Testis (tissue), 2 donors: ENCODE data around the gene PYHIN1.

Experiments
- POLR2A ChIP-seq: fragments of 450-650 bp; IDR thresholded peaks from one replicate; pipeline ENCODE4 v1.6.1; 2017; ENCODE audit warnings: antibody characterized with exemption, mild to moderate bottlenecking, moderate library complexity
- TF ChIP-seq, protein P1 (sequence below), 3 experiments: fragments of 450-650 bp in 2 of 3; fragments of 200-600 bp in 1 of 3; sonication (generic) in 1 of 3; IDR thresholded peaks; one replicate each; pipeline ENCODE4 v1.5.1; 2016 to 2019; ENCODE audit warnings: antibody characterized with exemption in 3 of 3, mild to moderate bottlenecking in 2 of 3, moderate library complexity in 1 of 3

DNA sequence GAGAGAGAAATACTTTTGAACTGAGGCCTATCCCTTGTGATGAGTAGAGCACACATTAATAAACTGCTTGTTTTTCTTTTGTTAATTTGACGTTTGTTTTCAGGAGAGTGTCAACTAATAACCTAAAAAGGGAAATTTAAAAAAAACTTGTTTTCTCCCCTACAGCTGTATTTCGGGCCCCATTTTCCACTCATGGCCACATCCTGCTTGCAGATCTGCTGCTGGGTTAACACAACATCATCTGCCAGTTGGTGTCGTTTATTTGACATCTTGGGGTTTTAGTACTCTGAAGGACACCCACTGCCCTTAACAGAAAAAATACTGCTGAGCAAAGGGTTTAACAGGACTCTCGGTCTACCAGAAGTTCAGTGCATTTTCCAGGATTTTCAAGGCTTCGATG is 848 bp upstream of the PYHIN1 start:
- TF ChIP-seq, protein P1, sequence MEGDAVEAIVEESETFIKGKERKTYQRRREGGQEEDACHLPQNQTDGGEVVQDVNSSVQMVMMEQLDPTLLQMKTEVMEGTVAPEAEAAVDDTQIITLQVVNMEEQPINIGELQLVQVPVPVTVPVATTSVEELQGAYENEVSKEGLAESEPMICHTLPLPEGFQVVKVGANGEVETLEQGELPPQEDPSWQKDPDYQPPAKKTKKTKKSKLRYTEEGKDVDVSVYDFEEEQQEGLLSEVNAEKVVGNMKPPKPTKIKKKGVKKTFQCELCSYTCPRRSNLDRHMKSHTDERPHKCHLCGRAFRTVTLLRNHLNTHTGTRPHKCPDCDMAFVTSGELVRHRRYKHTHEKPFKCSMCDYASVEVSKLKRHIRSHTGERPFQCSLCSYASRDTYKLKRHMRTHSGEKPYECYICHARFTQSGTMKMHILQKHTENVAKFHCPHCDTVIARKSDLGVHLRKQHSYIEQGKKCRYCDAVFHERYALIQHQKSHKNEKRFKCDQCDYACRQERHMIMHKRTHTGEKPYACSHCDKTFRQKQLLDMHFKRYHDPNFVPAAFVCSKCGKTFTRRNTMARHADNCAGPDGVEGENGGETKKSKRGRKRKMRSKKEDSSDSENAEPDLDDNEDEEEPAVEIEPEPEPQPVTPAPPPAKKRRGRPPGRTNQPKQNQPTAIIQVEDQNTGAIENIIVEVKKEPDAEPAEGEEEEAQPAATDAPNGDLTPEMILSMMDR (IDR thresholded peaks at IDR 0.05) = no peak
- no peak for TF ChIP-seq POLR2A
